HCT116 (cell line): ENCODE results near the gene RFPL1. TPM values are rescaled to one million over a fixed set of nuclear protein-coding genes. Genes with fewer than 3 reads are reported as not detected.
A peak's percentile ranks its signal among the peaks of the same experiment; 100 is the strongest.

ENCODE experiments used
- ATAC-seq: fragments of 200-7000 bp; cut with Tn5 transposase; 2 replicates; pipeline ENCODE4 v1.9.1; 2020; ENCODE audit warnings: mild to moderate bottlenecking, moderate library complexity
- BruUV-seq: library from RNA; stranded (reverse); fragments of 400-500 nt; replicated peaks from 2 replicates; lab custom pipeline; 2021; lab: Mats Ljungman, UMichigan
- CTCF ChIA-PET: fragments of 300-600 bp; sonication (Branson Sonifier 250); formaldehyde crosslinking; loops from one replicate; lab custom pipeline; 2021; ENCODE audit warnings: antibody characterized with exemption; lab: Charles Lee
- POLR2A ChIA-PET: fragments of 300-600, 350-600 bp; sonication (Branson Sonifier 250); formaldehyde crosslinking; loops from one replicate; lab custom pipeline; 2021; ENCODE audit warnings: antibody characterized with exemption; lab: Charles Lee
- RAD21 ChIA-PET, 2 experiments: fragments of 300-600 bp; sonication (Branson Sonifier 250); formaldehyde crosslinking; loops; one replicate each; lab custom pipeline; 2023; ENCODE audit warnings: low total read pairs in 2 of 2; ENCODE audit not compliant: uncharacterized antibody in 2 of 2, unreplicated experiment in 2 of 2, low non-redundant PET in 1 of 2; lab: Charles Lee
- DNase-seq: peaks from one replicate; pipeline ENCODE4 v3.0.0-alpha.2; 2010; ENCODE audit warnings: low read depth, low spot score
- H2AFZ ChIP-seq: fragments of 200-600 bp; shearing (Covaris generic), sonication (generic); 2 replicates; pipeline ENCODE4 v1.6.1; 2017; ENCODE audit warnings: low read depth, mixed run types, mixed read lengths, antibody characterized with exemption, low read length; ENCODE audit not compliant: poor library complexity, severe bottlenecking
- H3K27ac ChIP-seq: 2 replicates; pipeline ENCODE4 v1.5.1; 2012; ENCODE audit warnings: low read depth, low read length
- H3K27me3 ChIP-seq: fragments of 200-600 bp; sonication (generic); 2 replicates; pipeline ENCODE4 v1.6.1; 2016; ENCODE audit warnings: mixed run types, low read length, mixed read lengths; ENCODE audit not compliant: insufficient read depth
- H3K36me3 ChIP-seq, 2 experiments: fragments of 200-500 bp in 1 of 2; fragments of 200-600 bp in 1 of 2; sonication (Bioruptor generic) in 1 of 2; sonication (generic) in 1 of 2; 2 replicates each; pipeline versions ENCODE4 v1.5.1 to v1.6.1; 2014 to 2016; ENCODE audit warnings: low read length in 2 of 2, inconsistent platforms in 1 of 2, mixed read lengths in 1 of 2, mixed run types in 1 of 2; ENCODE audit not compliant: insufficient read depth in 2 of 2, control insufficient read depth in 1 of 2
- H3K4me1 ChIP-seq, 2 experiments: fragments of 200-600 bp in 1 of 2; sonication (generic) in 1 of 2; 2 replicates each; pipeline versions ENCODE4 v1.5.1 to v1.6.1; 2012 to 2017; ENCODE audit warnings: low read length in 2 of 2, inconsistent platforms in 1 of 2, mild to moderate bottlenecking in 1 of 2, mixed read lengths in 1 of 2, mixed run types in 1 of 2, moderate library complexity in 1 of 2; ENCODE audit not compliant: insufficient read depth in 2 of 2, control insufficient read depth in 1 of 2
- H3K4me2 ChIP-seq: fragments of 200-600 bp; sonication (generic); 2 replicates; pipeline ENCODE4 v1.6.1; 2017; ENCODE audit warnings: mixed run types, low read length, mixed read lengths
- H3K4me3 ChIP-seq, 2 experiments: fragments of 200-600 bp in 1 of 2; sonication (generic) in 1 of 2; replicated peaks in 1 of 2; 2 replicates each; pipeline ENCODE4 v1.5.1; 2011 to 2016; ENCODE audit warnings: low read length in 2 of 2, control low read depth in 1 of 2, low read depth in 1 of 2, mild to moderate bottlenecking in 1 of 2, mixed read lengths in 1 of 2, mixed run types in 1 of 2
- H3K79me2 ChIP-seq: fragments of 200-600 bp; sonication (generic); 2 replicates; pipeline ENCODE4 v1.6.1; 2017; ENCODE audit warnings: mild to moderate bottlenecking, mixed run types, low read length, moderate library complexity, mixed read lengths; ENCODE audit not compliant: insufficient read depth
- H3K9ac ChIP-seq: fragments of 200-600 bp; sonication (generic); 2 replicates; pipeline ENCODE4 v1.6.1; 2016; ENCODE audit warnings: low read length, mixed read lengths
- H3K9me2 ChIP-seq: fragments of 200-600 bp; sonication (generic), shearing (Covaris generic); 2 replicates; pipeline ENCODE4 v1.6.1; 2017; ENCODE audit warnings: mixed run types, mild to moderate bottlenecking, moderate library complexity; ENCODE audit not compliant: insufficient read depth
- H3K9me3 ChIP-seq, 2 experiments: fragments of 200-500 bp in 1 of 2; fragments of 200-600 bp in 1 of 2; sonication (Bioruptor generic) in 1 of 2; sonication (generic) in 1 of 2; 2 replicates each; pipeline ENCODE4 v1.6.1; 2014 to 2017; ENCODE audit warnings: low read length in 2 of 2, mixed read lengths in 2 of 2, inconsistent platforms in 1 of 2, low read depth in 1 of 2, mild to moderate bottlenecking in 1 of 2, mixed run types in 1 of 2, moderate library complexity in 1 of 2; ENCODE audit not compliant: control insufficient read depth in 1 of 2, insufficient read depth in 1 of 2
- H4K20me1 ChIP-seq: fragments of 200-600 bp; sonication (generic), shearing (Covaris generic); 2 replicates; pipeline ENCODE4 v1.6.1; 2017; ENCODE audit warnings: mixed run types, mild to moderate bottlenecking, moderate library complexity; ENCODE audit not compliant: insufficient read depth
- POLR2AphosphoS5 ChIP-seq: IDR thresholded peaks from 2 replicates; pipeline ENCODE4 v1.6.1; 2011; ENCODE audit warnings: mild to moderate bottlenecking, low read depth, low read length, moderate library complexity
- SRF ChIP-seq: IDR thresholded peaks from 2 replicates; pipeline ENCODE4 v1.6.1; 2012; ENCODE audit warnings: low read depth
- TCF7L2 ChIP-seq: IDR thresholded peaks from 2 replicates; pipeline ENCODE4 v1.7.0; 2011; ENCODE audit warnings: borderline replicate concordance, inconsistent platforms; ENCODE audit not compliant: insufficient read depth, insufficient read length; ENCODE audit errors: extremely low read depth
- ZNF274 ChIP-seq: fragments of 200-500 bp; sonication (Bioruptor generic); IDR thresholded peaks from 2 replicates; pipeline ENCODE4 v1.6.1; 2014; ENCODE audit warnings: mild to moderate bottlenecking, low read depth, low read length, inconsistent platforms
- intact Hi-C: fragments of 100-400 bp; cut with micrococcal nuclease; formaldehyde crosslinking; loops from 2 replicates; pipeline ENCODE4 v1.10.0; 2022
- total RNA-seq: library from RNA; stranded (reverse); gene quantifications from one replicate; pipeline ENCODE4 v1.2.1, GENCODE V29; 2021; ENCODE audit not compliant: unreplicated experiment
- TF ChIP-seq, protein P1 (sequence below): IDR thresholded peaks from 2 replicates; pipeline ENCODE4 v1.6.1; 2012; ENCODE audit warnings: low read depth
- TF ChIP-seq, protein P2 (sequence below): IDR thresholded peaks from 2 replicates; pipeline ENCODE4 v1.6.1; 2011; ENCODE audit warnings: mild to moderate bottlenecking, low read length, moderate library complexity; ENCODE audit not compliant: insufficient replicate concordance; ENCODE audit errors: extremely low read depth
- TF ChIP-seq, protein P3 (sequence below), 3 experiments: fragments of 200-600 bp in 1 of 3; sonication (generic) in 1 of 3; IDR thresholded peaks in 2 of 3; conservative IDR thresholded peaks in 1 of 3; 2 replicates each; pipeline ENCODE4 v1.5.1; 2012 to 2017; ENCODE audit warnings: low read depth in 2 of 3, low read length in 2 of 3, antibody characterized with exemption in 1 of 3, borderline replicate concordance in 1 of 3, control low read depth in 1 of 3, mild to moderate bottlenecking in 1 of 3, mixed read lengths in 1 of 3, mixed run types in 1 of 3, moderate library complexity in 1 of 3; ENCODE audit not compliant: insufficient read depth in 1 of 3

Gene RFPL1
- total RNA-seq, 1 experiment from 2014 or later, result not detected

DNA sequence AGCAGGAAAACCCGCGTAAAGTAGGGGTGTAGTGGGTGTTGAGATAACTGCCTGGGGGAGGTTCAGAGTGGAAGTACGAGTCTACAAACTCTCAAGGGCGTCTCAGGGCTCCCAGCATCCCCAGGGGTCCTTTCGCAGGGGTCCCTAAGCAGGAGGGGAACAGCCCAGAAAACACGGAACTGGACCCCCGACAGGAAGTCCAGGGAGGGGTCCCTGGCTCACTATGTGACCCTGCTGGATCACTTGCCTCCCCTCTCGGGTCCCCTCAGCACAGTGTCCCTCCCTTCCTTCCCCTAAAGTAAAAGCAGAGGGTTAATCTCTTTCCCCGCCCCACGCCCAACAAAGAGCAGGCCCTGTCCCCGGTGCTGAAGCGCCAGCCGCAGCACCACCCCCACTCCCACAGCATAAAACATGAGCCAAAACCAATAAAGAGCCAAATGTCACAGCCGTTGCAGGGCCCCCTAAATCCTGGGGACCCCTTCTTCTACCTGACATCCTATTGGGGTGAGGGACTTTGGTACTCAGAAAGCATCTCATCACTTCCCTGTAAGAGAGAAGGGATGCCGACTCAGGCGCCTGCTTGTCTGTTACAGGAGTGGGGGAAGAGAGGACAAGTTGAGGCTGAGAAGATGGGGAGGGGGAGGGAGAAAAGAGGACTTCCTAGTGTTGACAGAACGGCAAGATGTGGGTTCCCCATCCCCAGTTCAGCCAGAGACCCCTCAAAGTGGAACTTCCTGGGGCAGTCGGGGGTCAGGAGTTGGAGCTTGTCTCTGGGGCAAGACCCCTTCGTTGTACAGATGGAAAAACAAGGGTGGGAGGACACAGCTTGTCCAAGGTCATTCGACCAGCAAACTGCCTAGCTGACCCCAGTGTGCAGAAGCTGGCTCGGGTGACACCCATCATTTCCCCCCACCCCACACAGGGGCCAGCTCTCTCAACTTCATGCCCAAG is 40.2 kb downstream of the RFPL1 start:
- RAD21 ChIA-PET, result no interaction called here
- H3K27me3 ChIP-seq, result no peaks in the 10 kb centered on the region; the same call in 1 of the 2 replicates
- CTCF ChIA-PET, result no interaction called here
- no peak overlapping the region for H2AFZ ChIP-seq
- peak overlapping the region; percentile 14; the same call in 1 of the 2 replicates for H3K4me2 ChIP-seq
- TF ChIP-seq POLR2AphosphoS5, result no peak
- no peak for TF ChIP-seq ZNF274
- TF ChIP-seq, protein P1, sequence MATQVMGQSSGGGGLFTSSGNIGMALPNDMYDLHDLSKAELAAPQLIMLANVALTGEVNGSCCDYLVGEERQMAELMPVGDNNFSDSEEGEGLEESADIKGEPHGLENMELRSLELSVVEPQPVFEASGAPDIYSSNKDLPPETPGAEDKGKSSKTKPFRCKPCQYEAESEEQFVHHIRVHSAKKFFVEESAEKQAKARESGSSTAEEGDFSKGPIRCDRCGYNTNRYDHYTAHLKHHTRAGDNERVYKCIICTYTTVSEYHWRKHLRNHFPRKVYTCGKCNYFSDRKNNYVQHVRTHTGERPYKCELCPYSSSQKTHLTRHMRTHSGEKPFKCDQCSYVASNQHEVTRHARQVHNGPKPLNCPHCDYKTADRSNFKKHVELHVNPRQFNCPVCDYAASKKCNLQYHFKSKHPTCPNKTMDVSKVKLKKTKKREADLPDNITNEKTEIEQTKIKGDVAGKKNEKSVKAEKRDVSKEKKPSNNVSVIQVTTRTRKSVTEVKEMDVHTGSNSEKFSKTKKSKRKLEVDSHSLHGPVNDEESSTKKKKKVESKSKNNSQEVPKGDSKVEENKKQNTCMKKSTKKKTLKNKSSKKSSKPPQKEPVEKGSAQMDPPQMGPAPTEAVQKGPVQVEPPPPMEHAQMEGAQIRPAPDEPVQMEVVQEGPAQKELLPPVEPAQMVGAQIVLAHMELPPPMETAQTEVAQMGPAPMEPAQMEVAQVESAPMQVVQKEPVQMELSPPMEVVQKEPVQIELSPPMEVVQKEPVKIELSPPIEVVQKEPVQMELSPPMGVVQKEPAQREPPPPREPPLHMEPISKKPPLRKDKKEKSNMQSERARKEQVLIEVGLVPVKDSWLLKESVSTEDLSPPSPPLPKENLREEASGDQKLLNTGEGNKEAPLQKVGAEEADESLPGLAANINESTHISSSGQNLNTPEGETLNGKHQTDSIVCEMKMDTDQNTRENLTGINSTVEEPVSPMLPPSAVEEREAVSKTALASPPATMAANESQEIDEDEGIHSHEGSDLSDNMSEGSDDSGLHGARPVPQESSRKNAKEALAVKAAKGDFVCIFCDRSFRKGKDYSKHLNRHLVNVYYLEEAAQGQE, result peak; percentile 77
- TF ChIP-seq TCF7L2, result peak; percentile 87
- TF ChIP-seq, protein P2, sequence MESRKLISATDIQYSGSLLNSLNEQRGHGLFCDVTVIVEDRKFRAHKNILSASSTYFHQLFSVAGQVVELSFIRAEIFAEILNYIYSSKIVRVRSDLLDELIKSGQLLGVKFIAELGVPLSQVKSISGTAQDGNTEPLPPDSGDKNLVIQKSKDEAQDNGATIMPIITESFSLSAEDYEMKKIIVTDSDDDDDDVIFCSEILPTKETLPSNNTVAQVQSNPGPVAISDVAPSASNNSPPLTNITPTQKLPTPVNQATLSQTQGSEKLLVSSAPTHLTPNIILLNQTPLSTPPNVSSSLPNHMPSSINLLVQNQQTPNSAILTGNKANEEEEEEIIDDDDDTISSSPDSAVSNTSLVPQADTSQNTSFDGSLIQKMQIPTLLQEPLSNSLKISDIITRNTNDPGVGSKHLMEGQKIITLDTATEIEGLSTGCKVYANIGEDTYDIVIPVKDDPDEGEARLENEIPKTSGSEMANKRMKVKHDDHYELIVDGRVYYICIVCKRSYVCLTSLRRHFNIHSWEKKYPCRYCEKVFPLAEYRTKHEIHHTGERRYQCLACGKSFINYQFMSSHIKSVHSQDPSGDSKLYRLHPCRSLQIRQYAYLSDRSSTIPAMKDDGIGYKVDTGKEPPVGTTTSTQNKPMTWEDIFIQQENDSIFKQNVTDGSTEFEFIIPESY, result no peak
- TF ChIP-seq SRF, result no peak
- TF ChIP-seq, protein P3, sequence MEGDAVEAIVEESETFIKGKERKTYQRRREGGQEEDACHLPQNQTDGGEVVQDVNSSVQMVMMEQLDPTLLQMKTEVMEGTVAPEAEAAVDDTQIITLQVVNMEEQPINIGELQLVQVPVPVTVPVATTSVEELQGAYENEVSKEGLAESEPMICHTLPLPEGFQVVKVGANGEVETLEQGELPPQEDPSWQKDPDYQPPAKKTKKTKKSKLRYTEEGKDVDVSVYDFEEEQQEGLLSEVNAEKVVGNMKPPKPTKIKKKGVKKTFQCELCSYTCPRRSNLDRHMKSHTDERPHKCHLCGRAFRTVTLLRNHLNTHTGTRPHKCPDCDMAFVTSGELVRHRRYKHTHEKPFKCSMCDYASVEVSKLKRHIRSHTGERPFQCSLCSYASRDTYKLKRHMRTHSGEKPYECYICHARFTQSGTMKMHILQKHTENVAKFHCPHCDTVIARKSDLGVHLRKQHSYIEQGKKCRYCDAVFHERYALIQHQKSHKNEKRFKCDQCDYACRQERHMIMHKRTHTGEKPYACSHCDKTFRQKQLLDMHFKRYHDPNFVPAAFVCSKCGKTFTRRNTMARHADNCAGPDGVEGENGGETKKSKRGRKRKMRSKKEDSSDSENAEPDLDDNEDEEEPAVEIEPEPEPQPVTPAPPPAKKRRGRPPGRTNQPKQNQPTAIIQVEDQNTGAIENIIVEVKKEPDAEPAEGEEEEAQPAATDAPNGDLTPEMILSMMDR (IDR thresholded peaks at IDR 0.05 in 2 of 3, conservative IDR thresholded peaks at IDR 0.05 in 1 of 3; ENCODE audit: borderline replicate concordance in 1 of 3, insufficient read depth in 1 of 3, low read depth in 2 of 3, low read length in 2 of 3), result no peak
- H3K4me1 ChIP-seq, result peaks cover 0 to 13% of the 10 kb centered on the region in 2 experiments; a peak in 2 of 4 replicates
- intact Hi-C loops, result no loop called here
- no TSS peak for BruUV-seq
- H3K36me3 ChIP-seq, result no peaks in the 10 kb centered on the region
- no peak for DNase-seq
- H3K27ac ChIP-seq, result no peak overlapping the region
- no peak overlapping the region for H3K9ac ChIP-seq
- POLR2A ChIA-PET, result no interaction called here
- no peaks in the 10 kb centered on the region for H3K9me3 ChIP-seq
- peak; percentile 62 for ATAC-seq
- no peaks in the 10 kb centered on the region for H3K79me2 ChIP-seq
- no peak overlapping the region for H3K4me3 ChIP-seq
- no peaks in the 10 kb centered on the region for H4K20me1 ChIP-seq
- no peaks in the 10 kb centered on the region for H3K9me2 ChIP-seq
